ENCODE results near the gene IL4I1. TPM values are rescaled to one million over a fixed set of nuclear protein-coding genes. Genes with fewer than 3 reads are reported as not detected.

IL4I1 gene
- total RNA-seq, 1 donor from 2014 or later, result not detected

DNA sequence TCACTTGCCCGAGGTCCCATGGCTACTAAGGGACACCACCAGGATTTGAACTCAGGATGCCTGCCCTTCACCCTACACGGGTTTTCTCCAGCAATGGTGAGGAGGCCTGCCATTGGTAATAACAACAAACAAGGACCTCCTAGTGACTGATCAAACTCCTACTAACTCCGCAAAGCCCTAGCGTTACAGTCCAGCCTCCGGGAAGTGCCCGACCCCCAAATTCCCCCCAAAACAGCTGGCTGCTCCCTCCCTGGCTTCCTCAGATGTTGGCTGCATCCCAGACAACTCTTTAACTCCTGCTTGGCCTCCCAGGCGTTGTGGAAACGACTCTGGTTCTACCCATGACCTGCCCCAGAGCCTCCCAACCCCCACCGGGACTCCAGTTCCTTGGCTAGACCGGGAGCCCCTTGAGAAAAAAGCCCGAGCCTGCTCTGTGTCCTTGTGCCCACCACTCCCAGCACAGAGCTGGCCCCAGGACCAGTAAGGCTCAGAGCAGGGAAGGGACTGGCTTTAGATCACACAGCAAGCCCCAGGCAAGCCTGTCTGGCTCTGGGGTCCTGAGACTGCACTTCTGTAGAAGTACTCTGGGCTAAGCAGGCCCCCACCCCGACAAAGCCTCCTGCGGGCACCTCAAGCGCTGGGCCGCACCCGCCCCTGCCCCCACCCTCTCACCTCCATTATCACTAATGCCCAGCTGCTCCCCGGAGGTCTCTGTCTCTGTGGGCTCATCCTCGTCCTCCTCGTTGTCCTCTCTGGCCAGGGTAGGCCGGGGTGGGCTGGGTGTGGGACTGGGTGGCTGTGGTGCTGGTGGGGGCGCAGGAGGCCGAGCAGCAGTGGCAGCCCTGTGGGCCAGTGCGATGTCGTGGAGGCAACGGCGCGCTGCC lies 24.2 kb downstream of the IL4I1 start:
- no peak for ATAC-seq
- intact Hi-C loops (cut with micrococcal nuclease), result no loop called here
- DNase-seq, result no peak

DNA sequence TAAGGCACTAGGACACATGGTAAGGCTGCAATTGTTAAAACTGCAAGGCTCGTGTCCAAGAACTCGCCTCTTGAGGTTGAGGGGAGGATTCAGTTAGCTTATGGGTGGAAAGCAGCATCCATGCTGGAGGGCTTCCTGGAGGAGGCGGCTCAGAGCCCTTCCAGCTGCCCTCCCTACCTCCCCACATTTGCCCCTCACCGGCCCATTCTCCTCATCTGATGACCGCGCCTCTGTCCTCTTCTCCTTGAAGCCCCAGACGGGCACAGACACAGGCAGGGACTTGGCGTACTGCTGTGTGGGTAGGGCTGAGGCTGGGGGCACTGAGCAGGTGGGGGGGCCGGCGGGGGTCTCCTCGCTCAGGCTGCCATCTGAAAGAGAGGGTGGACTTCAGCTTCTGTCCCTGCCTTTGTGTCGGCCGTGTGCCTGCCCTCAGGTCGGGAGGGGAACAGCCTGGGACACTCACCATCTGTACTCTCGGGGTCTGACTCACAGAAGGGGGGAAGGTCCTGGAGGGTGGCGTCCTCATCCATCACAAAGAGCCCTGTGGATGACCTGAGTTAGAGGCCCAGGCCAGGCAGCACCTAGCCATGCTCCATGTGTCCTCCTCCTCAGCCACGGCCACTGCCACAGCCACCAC lies 25.2 kb downstream of the IL4I1 start:
- no peak for DNase-seq
- intact Hi-C loops (cut with micrococcal nuclease), result no loop called here
- no peak for ATAC-seq

DNA sequence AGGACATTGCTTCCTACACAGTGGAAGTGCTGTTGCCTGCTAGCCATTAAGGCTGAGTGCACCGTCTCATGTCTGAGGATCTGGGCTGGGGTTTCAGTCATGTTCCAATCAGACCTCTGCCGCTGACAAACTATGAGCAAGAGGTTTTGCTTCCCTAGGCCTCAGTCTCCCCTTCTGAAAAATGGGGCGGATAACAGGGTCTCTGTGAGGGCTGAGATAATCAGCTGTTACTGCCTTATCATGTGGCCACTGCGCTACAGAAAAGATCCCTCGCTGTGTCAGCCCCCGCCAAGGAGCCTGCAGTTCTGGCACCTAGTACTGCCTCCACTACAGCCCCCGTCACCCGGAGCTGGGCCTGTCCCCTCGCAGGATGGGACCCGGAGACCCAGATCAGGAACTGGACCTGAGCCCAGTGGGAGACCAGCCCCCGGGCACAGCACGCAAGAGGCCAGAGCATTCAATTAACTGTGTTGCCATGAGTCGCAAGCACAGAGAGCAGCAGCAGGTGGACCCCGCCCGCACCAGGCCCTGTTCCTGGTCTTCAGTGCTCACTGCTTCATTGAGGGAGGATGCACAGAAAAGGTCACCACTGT lies 26.3 kb downstream of the IL4I1 start:
- DNase-seq, result no peak
- intact Hi-C loops (cut with micrococcal nuclease), result no loop called here
- no peak for ATAC-seq

DNA sequence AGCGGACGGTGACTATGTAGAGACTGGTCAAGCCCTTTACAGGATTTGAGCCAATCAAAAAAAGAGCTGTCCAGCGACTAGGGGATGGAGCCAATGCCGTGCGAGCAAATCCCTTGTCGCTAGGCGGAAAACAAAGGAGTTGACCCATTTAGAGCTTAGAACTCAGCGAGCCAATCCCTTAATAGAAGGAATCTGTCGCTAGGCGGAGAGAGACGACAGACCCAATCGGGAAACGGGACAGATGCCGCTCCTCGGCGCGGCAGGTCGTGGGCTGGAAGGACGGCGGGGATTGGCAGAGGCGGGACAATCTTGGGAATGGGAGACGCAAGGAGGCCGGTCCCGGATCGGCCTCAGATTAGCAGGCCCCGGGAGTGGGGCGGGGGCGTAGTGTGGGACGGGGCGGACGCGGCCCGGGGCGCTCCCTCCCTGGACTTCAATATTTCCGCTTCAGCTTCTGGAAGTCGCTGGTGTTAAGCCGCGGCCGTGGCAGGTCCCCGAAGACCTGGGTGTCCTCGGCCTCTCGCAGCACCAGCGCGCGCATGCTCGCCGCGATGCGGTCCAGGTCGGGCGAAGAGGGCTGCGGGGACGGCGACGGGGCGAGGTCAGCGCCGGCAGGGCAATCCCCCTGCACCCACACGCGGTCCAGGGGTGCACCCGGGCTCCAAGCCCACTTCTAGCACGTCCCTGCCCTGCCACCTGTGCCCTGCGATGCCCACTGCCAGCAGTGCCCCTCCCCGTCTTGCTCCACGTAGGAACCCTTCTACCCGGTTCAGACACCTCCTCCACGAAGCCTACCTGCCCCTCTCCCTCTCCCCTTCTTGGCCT lies 27.0 kb downstream of the IL4I1 start:
- ATAC-seq (peak; percentile 75), DNase-seq (peak; percentile 96)
- intact Hi-C loops (cut with micrococcal nuclease), result no loop called here

DNA sequence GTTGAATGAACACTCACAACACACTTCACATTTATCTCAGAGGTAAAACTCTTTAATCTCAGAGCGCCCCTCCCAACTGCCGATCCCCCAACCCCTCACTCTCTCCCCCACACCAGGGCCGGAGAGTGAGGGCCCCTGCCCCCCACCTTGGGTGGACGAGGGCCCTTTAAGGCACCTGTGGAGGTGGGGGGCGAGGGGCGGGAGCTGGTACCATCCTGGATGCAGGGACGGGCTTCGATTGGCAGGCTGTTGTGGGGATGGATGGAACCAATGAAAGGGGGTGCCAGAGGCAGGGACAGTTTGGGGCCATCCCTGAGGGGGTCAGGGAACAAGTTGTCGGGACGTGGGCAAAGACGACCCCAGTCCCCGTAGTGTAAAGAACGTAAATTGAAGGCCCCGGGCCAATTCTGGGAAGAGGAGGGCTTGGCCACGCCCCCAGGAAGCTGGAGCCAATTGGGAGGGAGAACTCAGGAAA lies 27.6 kb downstream of the IL4I1 start:
- peak; percentile 22 for ATAC-seq
- intact Hi-C loops (cut with micrococcal nuclease), result no loop called here
- no peak for DNase-seq

DNA sequence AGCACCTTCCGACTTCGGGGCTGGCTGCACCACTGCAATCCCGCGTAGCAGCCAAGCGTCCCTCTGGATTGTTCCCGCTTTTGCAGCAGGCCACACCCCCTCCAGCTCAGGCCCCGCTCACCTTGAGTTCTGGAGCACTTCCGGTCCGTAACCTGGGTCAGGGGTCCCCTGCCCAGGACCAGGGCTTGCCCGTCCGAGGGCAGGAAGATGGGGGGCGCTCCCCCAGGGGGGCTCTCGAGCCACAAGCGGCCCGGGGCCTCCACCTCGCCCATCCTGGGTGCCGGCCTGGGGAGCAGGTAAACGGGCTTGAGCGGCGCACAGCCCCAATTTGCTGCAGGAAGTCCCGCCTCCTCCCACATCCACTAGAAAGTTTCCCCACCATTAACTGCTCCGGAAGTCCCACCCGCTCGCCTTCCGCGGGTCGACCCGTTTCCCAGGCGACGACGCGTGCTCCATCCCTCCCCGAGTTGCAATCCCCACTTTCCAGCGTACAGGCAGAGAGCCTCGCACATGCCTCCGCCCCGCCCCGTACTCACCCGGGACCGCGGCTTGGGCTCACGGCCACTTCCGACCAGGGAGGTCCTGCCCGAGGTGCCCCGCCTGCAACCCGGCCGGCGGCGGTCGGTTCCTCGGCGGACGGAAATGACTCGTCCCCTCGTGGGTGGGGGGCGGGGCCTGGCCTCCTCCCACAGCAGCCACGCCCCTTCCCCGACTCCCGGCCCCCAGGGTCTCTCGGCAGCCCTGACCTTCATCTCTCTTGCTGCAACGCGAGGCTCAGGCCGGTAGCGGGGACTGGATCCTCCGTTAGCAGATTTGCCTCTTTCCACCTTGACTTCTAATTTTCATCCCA lies 29.5 kb downstream of the IL4I1 start, which contains the start of gene PNKP:
PNKP (minus strand) TSS at position 644 of the 850 bp plus-strand sequence; CDS start at position 272, 372 bp downstream.
- ATAC-seq (peak; percentile 66), DNase-seq (peak; percentile 94)
- intact Hi-C loops (cut with micrococcal nuclease), result no loop called here

DNA sequence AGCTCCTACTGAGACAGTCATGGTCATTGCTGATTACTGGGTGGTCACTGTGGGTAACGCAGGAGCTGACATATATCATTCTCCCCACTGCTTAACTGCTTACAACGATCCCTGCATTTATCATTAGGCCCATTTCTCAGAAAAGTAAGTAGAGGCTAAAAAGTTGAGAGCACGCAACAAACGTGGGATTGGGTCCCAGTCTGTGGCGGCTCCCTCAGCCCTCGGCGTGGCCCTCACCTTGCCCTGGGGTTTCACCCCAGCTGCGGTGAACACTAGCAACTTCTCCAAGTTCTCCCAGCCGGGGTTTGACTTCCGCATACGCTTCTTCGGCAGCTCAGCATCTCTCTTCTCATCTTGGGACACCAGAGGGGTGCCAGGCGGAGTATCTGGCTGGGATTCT lies 31.8 kb downstream of the IL4I1 start:
- DNase-seq (no peak), ATAC-seq (no peak)
- intact Hi-C loops (cut with micrococcal nuclease), result no loop called here

DNA sequence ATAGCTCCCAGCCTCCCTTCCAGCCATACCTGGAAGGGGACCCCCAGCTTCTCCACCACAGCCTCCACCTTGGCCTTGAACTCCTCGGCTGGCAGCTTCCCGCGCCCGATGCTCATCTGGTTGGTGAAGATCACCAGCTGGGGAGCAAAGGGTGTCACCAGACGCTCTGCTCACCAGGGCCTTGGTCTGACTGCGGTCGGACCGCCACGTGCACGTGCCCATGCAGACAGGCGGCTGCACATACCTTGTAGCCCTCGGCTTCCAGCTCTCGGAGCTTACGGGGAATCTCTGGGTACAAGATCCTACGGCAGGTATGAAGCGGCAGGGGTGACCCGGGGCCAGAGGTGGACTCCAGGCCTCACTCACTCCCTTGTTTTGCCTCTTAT lies 32.8 kb downstream of the IL4I1 start:
- DNase-seq (no peak), ATAC-seq (no peak)
- intact Hi-C loops (cut with micrococcal nuclease), result no loop called here

DNA sequence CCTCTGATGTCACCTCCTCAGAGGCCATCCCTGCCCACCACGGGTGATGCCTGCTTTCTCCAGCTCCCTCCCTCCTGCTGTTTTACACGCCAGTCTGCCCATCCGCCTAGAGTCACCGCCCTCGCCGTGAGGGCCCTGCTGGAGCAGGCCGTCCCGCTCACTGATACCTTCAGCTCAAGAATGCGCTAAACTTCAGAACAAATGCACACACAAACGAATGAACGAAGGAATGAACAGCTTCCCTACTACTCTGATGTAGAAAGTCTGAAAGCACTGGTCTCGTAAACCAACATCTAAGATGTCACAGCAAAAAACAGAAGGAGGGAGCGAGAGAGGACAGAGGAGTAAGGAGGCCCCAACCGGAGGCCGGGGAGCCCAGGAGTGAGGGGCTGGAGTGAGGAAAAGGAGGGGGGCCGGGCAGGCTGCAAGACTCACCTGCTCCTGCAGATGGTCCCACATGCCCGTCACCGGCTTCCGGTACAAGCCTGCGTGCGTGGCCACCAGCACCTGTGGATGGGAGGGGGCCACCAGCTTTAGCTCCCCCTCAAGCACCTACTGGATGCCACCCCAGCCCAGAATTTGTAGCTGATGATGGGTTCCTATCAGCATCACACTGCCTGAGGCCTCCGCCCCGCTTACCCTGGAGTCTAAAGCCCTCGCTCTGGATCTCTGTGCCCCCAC lies 33.3 kb downstream of the IL4I1 start:
- DNase-seq, result no peak
- no peak for ATAC-seq
- intact Hi-C loops (cut with micrococcal nuclease), result no loop called here

DNA sequence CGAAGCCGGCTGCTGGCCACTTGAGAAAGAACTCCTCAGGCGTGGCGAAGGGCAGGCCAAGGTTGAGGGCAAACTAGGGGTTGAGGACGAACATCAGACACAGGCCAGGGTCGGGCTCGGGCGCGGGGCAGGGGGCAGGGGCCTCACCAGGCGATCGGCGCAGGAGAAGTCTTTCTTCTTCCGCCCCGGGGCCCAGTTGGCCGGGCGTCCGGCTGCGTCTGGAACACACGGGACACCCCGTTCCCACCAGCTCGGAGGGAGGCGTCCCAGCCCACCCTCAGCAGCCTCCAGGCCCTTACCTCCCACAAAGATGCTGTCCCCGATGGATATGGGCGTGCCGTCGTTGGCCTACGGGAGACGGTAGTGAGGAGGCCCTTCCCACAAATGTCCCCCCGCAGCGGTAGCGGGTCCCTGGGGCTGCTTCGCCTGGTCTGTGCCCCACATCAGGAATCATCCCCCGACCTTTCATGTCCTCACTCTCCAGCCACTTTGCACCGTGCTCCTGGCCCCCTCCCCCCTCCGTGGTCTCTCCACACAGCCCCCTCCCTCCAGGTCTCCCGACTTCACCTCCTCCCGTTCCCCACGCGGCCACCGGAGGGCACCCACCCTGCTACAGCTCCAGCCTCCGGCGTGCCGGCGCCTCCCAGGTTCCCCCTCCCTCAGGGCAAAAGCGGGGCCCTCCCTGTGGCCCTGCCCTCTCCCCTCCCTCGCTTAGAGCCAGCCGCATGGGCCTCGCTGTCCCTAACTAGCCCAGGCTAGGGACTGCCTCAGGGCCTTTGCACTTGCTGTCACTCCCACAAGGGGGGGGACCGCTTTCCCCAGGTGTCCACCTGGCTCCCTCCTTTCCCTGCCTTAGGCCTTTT lies 34.1 kb downstream of the IL4I1 start:
- DNase-seq (peak; percentile 47), ATAC-seq (no peak)
- intact Hi-C loops (cut with micrococcal nuclease), result no loop called here

DNA sequence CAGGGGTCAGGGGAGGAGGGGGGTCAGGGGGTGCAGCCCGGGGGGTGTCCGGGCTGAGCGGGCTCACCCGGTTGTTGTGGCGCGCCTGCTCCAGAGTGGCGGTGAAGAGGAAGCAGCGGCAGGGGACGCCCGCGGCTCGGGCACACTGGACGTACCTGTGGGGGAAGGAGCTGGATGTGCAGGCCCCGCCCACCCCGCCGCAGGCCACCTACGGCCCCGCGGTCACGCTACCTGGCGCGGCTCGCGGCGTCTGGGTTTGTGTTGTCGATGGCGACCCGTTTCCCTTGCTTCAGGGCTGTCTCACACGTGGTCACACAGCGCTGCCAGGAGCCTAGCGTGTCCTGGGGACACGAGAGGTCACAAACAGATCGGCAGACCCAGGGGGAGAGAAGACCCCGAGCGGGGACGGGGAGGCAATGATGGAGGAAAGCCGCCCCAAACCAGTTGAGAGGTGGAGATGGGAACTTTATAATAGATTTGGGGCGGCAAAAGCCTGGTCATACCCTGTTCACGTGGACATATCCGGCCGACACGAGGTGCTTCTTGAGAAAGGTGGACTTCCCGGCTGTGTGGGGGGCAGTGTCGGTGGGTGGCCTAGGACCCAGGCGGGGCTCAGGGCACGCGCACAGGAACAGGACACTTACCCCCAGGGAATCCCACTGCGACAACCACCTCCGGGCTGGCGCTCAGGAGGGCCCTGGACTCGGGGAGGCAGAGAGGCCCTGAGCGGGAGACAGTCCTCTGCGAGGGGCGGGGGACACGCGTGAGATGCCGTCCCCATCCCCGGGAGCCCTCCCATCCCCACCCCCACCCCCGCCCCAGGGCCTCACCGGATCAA lies 34.9 kb downstream of the IL4I1 start:
- ATAC-seq, result no peak
- intact Hi-C loops (cut with micrococcal nuclease), result no loop called here
- peak; percentile 39 for DNase-seq

DNA sequence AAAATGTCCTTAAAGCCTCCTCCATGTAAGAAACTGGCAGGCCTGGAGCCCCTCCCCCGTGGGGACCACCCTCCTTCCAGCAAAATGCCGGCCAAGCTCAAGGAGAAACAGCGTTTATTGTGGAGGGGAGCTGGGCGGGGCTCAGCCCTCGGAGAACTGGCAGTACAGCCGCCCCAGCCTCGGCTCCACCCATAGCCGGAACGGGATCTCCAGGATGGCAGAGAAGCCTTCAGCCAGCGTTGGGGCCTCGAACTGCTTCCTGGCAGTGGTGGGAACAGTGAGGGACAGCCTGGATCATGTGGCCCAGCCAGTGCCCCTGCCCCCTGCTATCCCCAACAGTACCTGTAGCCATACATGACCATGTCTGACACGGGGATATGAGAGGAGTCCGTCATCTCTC lies 35.6 kb downstream of the IL4I1 start:
- ATAC-seq, result peak; percentile 8
- intact Hi-C loops (cut with micrococcal nuclease), result no loop called here
- peak; percentile 67 for DNase-seq

DNA sequence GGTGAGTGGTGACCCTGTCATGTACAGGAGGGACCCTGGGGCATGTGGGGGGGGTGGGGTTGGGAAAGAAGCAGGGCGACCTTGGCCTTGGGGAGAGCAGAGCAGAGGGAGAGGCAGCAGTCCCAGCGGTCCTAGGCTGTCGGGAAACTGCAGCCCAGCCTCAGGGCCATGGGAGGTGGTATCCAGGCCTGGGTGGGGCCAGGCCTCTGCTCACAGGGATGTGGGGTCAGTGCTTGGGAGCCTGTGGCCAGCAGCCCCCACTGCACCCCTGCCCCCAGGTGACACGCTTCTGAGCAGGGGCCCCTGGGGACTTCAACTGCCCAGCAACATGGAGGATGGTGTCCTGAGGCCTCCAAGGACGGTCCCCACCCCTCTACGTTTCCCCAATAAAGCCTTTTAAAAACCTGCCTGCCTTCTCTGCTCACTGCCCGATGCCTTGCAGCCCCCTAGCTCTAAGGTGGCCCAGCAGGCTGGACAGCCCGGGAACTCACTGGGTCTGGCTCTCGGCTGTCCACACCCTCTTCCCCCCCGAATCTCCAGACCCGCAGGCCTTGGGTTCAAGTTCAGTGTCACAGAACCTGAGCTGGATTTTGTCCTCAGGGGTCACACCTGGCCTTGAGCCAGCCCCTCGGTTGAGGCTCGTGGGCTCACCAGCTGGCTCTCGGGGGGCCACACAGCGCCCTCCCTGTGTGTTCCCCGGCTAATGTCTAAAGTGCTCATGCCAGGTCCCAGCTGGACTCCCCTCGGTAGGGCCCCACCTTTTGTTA lies 36.2 kb downstream of the IL4I1 start:
- DNase-seq (no peak), ATAC-seq (no peak)
- intact Hi-C loops (cut with micrococcal nuclease), result no loop called here

DNA sequence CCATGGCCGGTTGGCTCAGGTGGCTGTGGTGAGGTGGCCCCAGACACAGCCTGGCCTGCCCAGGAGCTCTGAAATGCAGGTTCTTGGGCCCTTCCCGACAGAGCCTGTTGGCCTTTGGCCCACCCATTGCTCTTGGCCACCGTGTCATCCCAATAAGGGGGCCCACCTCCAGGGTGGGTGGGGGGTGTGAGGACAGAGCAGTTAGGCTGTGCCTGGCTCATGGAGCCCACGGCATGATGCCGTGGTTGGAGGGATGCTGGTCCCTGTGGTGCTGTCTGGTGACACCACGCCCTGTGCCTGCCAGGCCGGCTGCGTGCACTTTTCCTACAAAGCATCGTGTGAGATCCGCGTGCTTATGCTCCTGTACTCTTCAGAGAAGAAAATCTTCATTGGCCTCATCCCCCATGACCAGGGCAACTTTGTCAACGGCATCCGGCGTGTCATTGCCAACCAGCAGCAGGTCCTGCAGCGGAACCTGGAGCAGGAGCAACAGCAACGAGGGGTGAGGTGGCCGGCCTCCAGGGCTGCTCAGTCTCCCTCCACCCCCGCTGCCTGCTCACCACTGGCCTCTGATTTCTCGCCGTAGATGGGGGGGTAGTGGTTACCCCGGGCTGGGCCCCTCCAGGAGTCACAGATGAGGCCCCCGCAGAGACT lies 36.9 kb downstream of the IL4I1 start:
- intact Hi-C loops (cut with micrococcal nuclease), result no loop called here
- ATAC-seq (no peak), DNase-seq (no peak)
